ENCODE measurements around the gene OSBPL9.

DNA sequence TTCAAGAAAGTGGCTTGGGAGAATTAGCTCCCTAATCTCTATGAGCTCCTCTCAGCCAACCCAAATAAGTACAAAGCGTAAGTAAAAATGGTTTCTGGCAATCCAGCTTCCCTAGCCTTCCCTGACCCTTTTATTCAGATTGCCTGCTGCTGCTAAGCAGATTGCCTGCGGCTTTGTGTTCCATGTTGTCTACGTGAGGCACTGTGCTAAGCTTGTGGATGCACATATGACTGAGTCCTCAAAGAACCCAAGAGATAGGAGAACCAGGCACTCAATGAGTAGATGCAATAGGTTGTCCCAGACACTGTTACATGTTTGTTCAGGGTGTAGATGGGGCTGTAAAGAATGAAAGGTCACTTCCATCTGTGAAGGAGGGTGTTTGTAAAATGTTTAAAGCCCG is 6.3 kb upstream of the OSBPL9 start:
- TF ChIP-seq SP1 (IDR thresholded peaks at IDR 0.05) = no peak
- TF ChIP-seq TARDBP (IDR thresholded peaks at IDR 0.05) = no peak
- TF ChIP-seq NFRKB (IDR thresholded peaks at IDR 0.05) = no peak
- no peak for TF ChIP-seq FOXM1 (IDR thresholded peaks at IDR 0.05; ENCODE audit: borderline replicate concordance)
- no peak for TF ChIP-seq BHLHE40 (IDR thresholded peaks at IDR 0.05; ENCODE audit: borderline replicate concordance)
- no peak for TF ChIP-seq FOXA1 (IDR thresholded peaks at IDR 0.05)
